ENCODE data around the gene FEM1C. TPM values are rescaled to one million over a fixed set of nuclear protein-coding genes. Genes with fewer than 3 reads are reported as not detected.

The FEM1C gene
- total RNA-seq, 1 donor from 2014 or later = 18.9 TPM

DNA sequence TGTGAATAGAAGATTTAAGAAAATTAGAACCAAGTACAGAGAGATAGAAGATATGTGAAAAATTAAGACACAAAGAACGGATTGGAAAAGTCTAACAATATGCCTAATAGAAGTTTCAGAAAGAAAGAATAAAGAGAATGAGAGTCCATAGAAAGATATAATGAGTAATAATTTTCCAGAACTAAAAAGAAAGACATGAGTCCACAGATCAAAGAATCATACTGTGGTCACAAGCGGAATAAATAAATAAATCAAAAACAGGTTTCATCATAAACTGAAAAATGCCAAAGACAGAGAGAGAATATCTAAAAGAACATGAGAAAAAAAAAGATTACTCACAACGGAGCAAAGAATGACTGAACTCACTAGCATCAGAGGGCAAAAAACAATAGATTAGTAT lies 32.9 kb downstream of the FEM1C start:
- Histone ChIP-seq H3K4me3 (ENCODE audit: low read depth, low read length) (no peak overlapping the region), H3K36me3 (ENCODE audit: control insufficient read depth, insufficient read depth, low read length) (no peaks in the 10 kb centered on the region), H3K27me3 (ENCODE audit: control insufficient read depth, insufficient read depth, low read length) (no peaks in the 10 kb centered on the region)
- TF ChIP-seq, protein P1, sequence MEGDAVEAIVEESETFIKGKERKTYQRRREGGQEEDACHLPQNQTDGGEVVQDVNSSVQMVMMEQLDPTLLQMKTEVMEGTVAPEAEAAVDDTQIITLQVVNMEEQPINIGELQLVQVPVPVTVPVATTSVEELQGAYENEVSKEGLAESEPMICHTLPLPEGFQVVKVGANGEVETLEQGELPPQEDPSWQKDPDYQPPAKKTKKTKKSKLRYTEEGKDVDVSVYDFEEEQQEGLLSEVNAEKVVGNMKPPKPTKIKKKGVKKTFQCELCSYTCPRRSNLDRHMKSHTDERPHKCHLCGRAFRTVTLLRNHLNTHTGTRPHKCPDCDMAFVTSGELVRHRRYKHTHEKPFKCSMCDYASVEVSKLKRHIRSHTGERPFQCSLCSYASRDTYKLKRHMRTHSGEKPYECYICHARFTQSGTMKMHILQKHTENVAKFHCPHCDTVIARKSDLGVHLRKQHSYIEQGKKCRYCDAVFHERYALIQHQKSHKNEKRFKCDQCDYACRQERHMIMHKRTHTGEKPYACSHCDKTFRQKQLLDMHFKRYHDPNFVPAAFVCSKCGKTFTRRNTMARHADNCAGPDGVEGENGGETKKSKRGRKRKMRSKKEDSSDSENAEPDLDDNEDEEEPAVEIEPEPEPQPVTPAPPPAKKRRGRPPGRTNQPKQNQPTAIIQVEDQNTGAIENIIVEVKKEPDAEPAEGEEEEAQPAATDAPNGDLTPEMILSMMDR (IDR thresholded peaks at IDR 0.05; ENCODE audit: insufficient read depth, low read length, poor library complexity, severe bottlenecking) = no peak
- DNase-seq (ENCODE audit: low read depth) = no peak

DNA sequence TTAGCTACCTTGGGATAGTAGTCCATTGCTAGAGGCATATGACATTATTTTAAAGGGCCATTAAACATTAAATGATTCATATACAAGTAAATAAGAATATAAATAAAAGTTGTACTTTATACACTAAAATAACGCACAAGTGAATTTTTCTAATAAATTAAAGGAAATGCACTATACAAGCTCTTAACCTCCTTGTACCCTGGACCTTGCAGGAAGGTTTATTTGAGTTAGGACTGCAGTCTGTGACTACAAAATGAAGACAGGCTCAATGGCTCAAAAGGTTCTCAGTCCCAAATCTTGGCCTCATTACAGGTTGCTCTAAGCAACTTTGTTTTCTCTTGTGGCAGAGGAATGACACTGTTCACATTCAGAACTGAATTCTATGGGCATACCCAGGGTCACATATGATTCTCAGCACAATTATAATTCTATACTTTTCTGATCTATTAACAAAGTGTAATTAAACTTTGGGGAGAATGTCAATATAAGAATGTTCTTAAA lies 34.4 kb downstream of the FEM1C start:
- Histone ChIP-seq H3K4me3 (ENCODE audit: low read depth, low read length) (no peak overlapping the region), H3K36me3 (ENCODE audit: control insufficient read depth, insufficient read depth, low read length) (no peaks in the 10 kb centered on the region), H3K27me3 (ENCODE audit: control insufficient read depth, insufficient read depth, low read length) (no peaks in the 10 kb centered on the region)
- TF ChIP-seq, protein P1 (IDR thresholded peaks at IDR 0.05; ENCODE audit: insufficient read depth, low read length, poor library complexity, severe bottlenecking) = no peak
- no peak for DNase-seq (ENCODE audit: low read depth)

DNA sequence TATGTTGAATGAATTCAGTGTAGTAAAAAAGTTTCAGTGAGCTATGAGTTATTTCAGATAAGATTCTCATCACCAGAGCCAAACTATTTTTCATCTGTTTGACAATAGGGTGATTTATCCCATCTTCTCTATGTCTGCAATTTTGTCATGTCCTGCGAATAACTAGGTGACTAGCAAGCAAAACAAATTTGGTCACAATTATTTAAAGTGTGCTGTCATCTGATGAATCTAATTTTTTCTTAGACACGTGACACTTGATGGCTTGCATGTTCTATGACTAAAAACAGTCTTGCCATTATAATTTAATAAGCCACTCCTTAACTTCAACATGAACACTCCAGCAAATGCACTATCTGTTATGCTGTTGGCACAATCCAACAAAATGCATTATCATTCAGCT lies 35.0 kb downstream of the FEM1C start:
- Histone ChIP-seq H3K36me3 (ENCODE audit: control insufficient read depth, insufficient read depth, low read length) (no peaks in the 10 kb centered on the region), H3K27me3 (ENCODE audit: control insufficient read depth, insufficient read depth, low read length) (no peaks in the 10 kb centered on the region), H3K4me3 (ENCODE audit: low read depth, low read length) (no peak overlapping the region)
- TF ChIP-seq, protein P1 (IDR thresholded peaks at IDR 0.05; ENCODE audit: insufficient read depth, low read length, poor library complexity, severe bottlenecking) = no peak
- DNase-seq (ENCODE audit: low read depth) = no peak

DNA sequence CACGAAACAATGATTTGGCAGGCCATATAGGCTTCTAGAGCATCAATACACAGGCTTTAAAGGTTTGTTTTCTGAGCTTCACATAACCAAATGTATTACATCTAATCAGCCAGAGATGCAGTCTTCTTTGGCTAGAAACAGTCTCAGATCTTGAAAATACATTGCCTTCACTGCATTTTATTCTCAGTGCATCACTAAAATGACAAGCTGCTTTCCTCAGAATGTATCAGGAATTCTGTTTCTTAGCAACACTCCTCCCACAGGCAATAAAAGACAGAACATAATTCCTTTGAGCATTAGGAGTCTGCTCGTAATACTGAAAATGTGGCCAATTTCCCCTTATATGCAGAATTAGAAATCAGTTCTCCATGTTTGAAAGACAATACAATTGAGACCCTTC lies 36.9 kb downstream of the FEM1C start:
- no peak overlapping the region for H3K4me3 ChIP-seq (ENCODE audit: low read depth, low read length)
- DNase-seq (ENCODE audit: low read depth) = no peak
- H3K36me3 ChIP-seq (ENCODE audit: control insufficient read depth, insufficient read depth, low read length) = no peaks in the 10 kb centered on the region
- TF ChIP-seq, protein P1 (IDR thresholded peaks at IDR 0.05; ENCODE audit: insufficient read depth, low read length, poor library complexity, severe bottlenecking) = no peak
- no peaks in the 10 kb centered on the region for H3K27me3 ChIP-seq (ENCODE audit: control insufficient read depth, insufficient read depth, low read length)

DNA sequence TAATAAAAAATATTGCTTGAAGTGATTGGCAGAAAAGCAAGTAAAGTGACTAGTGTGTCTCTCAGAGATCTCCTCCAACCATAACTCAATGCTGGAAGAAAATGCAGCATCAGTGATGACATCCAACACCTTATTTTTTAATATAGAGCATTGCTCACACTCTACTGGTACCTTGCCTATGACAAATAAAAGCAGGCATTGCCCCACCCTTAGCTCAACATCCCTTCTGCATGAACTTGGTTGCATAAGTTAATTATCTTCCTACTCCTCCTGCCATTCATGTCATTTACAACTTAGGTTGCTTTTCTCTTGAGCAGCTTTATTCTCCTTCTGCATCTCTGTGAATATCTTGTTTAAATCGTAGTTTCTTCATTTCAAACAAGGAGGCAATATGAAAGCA lies 41.2 kb downstream of the FEM1C start:
- H3K27me3 ChIP-seq (ENCODE audit: control insufficient read depth, insufficient read depth, low read length) = no peaks in the 10 kb centered on the region
- no peak for DNase-seq (ENCODE audit: low read depth)
- TF ChIP-seq, protein P1 (IDR thresholded peaks at IDR 0.05; ENCODE audit: insufficient read depth, low read length, poor library complexity, severe bottlenecking) = no peak
- no peaks in the 10 kb centered on the region for H3K36me3 ChIP-seq (ENCODE audit: control insufficient read depth, insufficient read depth, low read length)
- no peak overlapping the region for H3K4me3 ChIP-seq (ENCODE audit: low read depth, low read length)

DNA sequence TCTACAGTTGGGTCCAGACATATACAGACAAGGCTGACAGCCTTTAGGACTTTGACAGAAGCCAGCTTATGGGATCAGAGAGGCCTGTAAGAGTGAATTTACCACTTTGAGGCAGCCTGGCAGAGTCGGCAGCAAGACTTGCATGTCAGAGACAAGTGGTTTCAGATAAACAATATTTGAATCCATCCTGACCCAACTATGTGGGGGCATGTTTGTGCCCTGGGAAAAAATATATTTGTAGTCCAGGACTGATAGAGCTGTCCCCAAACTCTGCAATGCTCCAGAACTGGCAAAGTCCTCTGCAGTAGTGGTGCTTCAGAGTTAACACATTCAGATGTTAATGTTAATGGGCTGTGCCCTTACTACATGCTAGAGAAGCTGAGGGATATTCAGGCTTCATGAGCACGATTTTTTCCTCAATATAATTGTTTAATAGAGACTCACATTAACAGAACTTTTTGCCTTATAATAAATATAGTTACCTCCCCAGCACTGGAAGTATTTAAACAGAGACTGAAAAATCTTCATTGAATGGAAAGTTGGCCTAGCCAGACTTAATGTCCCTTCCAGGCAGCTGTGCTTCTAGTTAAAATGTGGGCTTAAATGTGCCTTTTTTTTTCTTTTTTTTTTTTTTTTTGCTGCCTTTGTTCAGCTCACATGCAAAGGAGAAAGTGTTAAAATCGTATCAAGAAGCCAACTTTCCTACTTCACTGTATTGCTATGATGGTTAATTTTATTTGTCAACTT lies 42.9 kb downstream of the FEM1C start:
- no peak for DNase-seq (ENCODE audit: low read depth)
- no peak overlapping the region for H3K4me3 ChIP-seq (ENCODE audit: low read depth, low read length)
- TF ChIP-seq, protein P1 (IDR thresholded peaks at IDR 0.05; ENCODE audit: insufficient read depth, low read length, poor library complexity, severe bottlenecking) = no peak
- H3K36me3 ChIP-seq (ENCODE audit: control insufficient read depth, insufficient read depth, low read length) = no peaks in the 10 kb centered on the region
- no peaks in the 10 kb centered on the region for H3K27me3 ChIP-seq (ENCODE audit: control insufficient read depth, insufficient read depth, low read length)
